Osteoblast (primary cell): ENCODE measurements around the gene PDGFB. TPM values are rescaled to one million over a fixed set of nuclear protein-coding genes. Genes with fewer than 3 reads are reported as not detected.

Experiments
- DNase-seq: peaks from one replicate; pipeline ENCODE4 v3.0.0; 2011; ENCODE audit warnings: low spot score, mixed read lengths; ENCODE audit not compliant: insufficient read length; ENCODE audit errors: missing footprints
- H2AFZ ChIP-seq: 2 replicates; pipeline ENCODE4 v1.6.0; 2011; ENCODE audit warnings: mild to moderate bottlenecking, low read length
- H3K27ac ChIP-seq: 2 replicates; pipeline ENCODE4 v1.5.1; 2011; ENCODE audit warnings: mild to moderate bottlenecking, low read depth, low read length, moderate library complexity
- H3K27me3 ChIP-seq: 2 replicates; pipeline ENCODE4 v1.6.0; 2012; ENCODE audit warnings: mild to moderate bottlenecking, control low read depth, inconsistent platforms, low read length, moderate library complexity; ENCODE audit not compliant: insufficient read depth
- H3K36me3 ChIP-seq: 2 replicates; pipeline ENCODE4 v1.5.1; 2011; ENCODE audit warnings: mild to moderate bottlenecking, low read length, control low read depth, moderate library complexity; ENCODE audit not compliant: insufficient read depth
- H3K4me1 ChIP-seq: 2 replicates; pipeline ENCODE4 v1.5.1; 2011; ENCODE audit warnings: mild to moderate bottlenecking, low read length, control low read depth, moderate library complexity; ENCODE audit not compliant: insufficient read depth
- H3K4me2 ChIP-seq: 2 replicates; pipeline ENCODE4 v1.6.0; 2011; ENCODE audit warnings: mild to moderate bottlenecking, low read length; ENCODE audit not compliant: insufficient read depth
- H3K4me3 ChIP-seq: fragments of 200-600 bp; sonication (generic); 3 replicates; pipeline ENCODE4 v1.5.1; 2012; ENCODE audit warnings: mild to moderate bottlenecking, low read length, inconsistent platforms; ENCODE audit not compliant: insufficient read depth
- H3K79me2 ChIP-seq: 2 replicates; pipeline ENCODE4 v1.6.0; 2012; ENCODE audit warnings: mild to moderate bottlenecking, low read length, control low read depth, inconsistent platforms; ENCODE audit not compliant: insufficient read depth
- H3K9me3 ChIP-seq: 2 replicates; pipeline ENCODE4 v1.5.1; 2011; ENCODE audit warnings: low read depth, low read length, control low read depth
- H4K20me1 ChIP-seq: 2 replicates; pipeline ENCODE4 v1.6.0; 2012; ENCODE audit warnings: mild to moderate bottlenecking, low read length, control low read depth; ENCODE audit not compliant: insufficient read depth
- total RNA-seq: library from RNA; depleted of rRNA; stranded (reverse); fragments of >200 nt; gene quantifications from 2 replicates; pipeline ENCODE4 v1.2.3, GENCODE V29; 2012
- TF ChIP-seq, protein P1 (sequence below): IDR thresholded peaks from 2 replicates; pipeline ENCODE4 v1.5.1; 2011; ENCODE audit warnings: mild to moderate bottlenecking, low read depth, low read length, moderate library complexity; ENCODE audit errors: extremely low read depth

PDGFB gene
- total RNA-seq, 1 donor = under 0.01 TPM

GRCh38 chr22:39175353-39176142 lies 69.2 kb downstream of the PDGFB start:
- H3K4me3 ChIP-seq = no peak overlapping the region
- TF ChIP-seq, protein P1, sequence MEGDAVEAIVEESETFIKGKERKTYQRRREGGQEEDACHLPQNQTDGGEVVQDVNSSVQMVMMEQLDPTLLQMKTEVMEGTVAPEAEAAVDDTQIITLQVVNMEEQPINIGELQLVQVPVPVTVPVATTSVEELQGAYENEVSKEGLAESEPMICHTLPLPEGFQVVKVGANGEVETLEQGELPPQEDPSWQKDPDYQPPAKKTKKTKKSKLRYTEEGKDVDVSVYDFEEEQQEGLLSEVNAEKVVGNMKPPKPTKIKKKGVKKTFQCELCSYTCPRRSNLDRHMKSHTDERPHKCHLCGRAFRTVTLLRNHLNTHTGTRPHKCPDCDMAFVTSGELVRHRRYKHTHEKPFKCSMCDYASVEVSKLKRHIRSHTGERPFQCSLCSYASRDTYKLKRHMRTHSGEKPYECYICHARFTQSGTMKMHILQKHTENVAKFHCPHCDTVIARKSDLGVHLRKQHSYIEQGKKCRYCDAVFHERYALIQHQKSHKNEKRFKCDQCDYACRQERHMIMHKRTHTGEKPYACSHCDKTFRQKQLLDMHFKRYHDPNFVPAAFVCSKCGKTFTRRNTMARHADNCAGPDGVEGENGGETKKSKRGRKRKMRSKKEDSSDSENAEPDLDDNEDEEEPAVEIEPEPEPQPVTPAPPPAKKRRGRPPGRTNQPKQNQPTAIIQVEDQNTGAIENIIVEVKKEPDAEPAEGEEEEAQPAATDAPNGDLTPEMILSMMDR = no peak
- DNase-seq = no peak
- no peaks in the 10 kb centered on the region for H3K27me3 ChIP-seq
- peaks cover 41% of the 10 kb centered on the region for H3K4me1 ChIP-seq
- no peaks in the 10 kb centered on the region for H3K9me3 ChIP-seq
- H4K20me1 ChIP-seq = no peaks in the 10 kb centered on the region
- peak overlapping the region; percentile 64 for H3K4me2 ChIP-seq
- no peaks in the 10 kb centered on the region for H3K79me2 ChIP-seq
- no peak overlapping the region for H3K27ac ChIP-seq
- H3K36me3 ChIP-seq = no peaks in the 10 kb centered on the region
- no peak overlapping the region for H2AFZ ChIP-seq

DNA sequence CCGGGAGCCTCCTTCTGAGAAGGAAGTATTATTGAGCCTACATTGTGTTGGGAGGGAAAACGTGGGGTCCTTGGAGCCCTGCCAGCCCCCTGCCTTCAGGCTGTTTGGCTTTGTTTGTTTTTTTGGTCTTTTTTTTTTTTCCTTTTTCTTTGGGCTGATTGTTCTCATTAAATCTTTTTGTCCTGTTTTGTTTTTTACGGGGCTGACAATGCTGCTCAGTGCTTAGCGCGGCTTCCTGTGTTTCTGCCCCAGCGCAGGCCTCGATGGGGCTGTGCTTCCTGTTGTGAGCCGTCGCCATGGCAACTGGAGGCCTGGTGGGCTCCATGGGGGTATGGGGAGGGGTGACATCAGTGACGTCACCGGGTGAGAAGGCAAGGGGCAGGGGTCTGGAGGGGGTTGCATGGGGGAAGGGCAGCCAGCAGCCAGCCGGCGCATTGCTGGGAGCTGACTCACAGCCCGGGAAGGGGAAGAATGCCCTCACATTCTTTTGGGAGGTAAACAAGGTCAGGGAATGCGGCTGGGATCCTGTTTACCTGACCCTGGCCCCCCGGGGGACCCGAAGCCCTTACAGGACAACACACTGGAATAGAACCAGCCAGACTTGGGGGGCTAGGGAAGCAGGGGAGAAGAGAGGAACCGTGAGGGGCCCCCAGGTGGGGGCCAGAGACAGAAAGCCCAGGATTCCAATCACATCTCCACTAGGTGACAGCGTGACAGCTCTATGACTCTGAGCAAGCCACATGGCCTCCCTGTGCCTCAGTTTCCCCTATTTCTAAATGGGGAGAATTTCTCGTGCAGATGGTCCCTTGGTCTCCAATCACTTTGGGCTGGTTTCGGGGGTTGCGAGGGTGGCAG lies 70.1 kb downstream of the PDGFB start:
- no peaks in the 10 kb centered on the region for H3K36me3 ChIP-seq
- peaks cover 2% of the 10 kb centered on the region for H3K27me3 ChIP-seq
- no peaks in the 10 kb centered on the region for H3K9me3 ChIP-seq
- no peaks in the 10 kb centered on the region for H4K20me1 ChIP-seq
- DNase-seq = peak; percentile 95
- H3K4me1 ChIP-seq = peaks cover 41% of the 10 kb centered on the region
- H3K27ac ChIP-seq = peak overlapping the region; percentile 73
- TF ChIP-seq, protein P1 = no peak
- peak overlapping the region; percentile 61 for H2AFZ ChIP-seq
- H3K79me2 ChIP-seq = no peaks in the 10 kb centered on the region
- H3K4me2 ChIP-seq = peak overlapping the region; percentile 64
- peak overlapping the region; percentile 40 for H3K4me3 ChIP-seq

GRCh38 chr22:39173787-39174497 lies 70.8 kb downstream of the PDGFB start:
- no peaks in the 10 kb centered on the region for H4K20me1 ChIP-seq
- H2AFZ ChIP-seq = peak overlapping the region; percentile 61
- H3K4me3 ChIP-seq = peak overlapping the region; percentile 40
- H3K79me2 ChIP-seq = no peaks in the 10 kb centered on the region
- H3K4me2 ChIP-seq = peak overlapping the region; percentile 64
- H3K4me1 ChIP-seq = peaks cover 41% of the 10 kb centered on the region
- no peak for DNase-seq
- TF ChIP-seq, protein P1 = no peak
- peak overlapping the region; percentile 73 for H3K27ac ChIP-seq
- H3K36me3 ChIP-seq = no peaks in the 10 kb centered on the region
- H3K9me3 ChIP-seq = no peaks in the 10 kb centered on the region
- H3K27me3 ChIP-seq = peaks cover 6% of the 10 kb centered on the region

Other genes with a start within 250 kb of the PDGFB start
- gene APOBEC3C, start 230.7 kb downstream of the PDGFB start, total RNA-seq = 16.6 and 20.0 TPM in 2 replicates
- 3.2 and 4.0 TPM in 2 replicates for gene APOBEC3D, start 223.9 kb downstream of the PDGFB start, total RNA-seq
- gene APOBEC3F, start 204.1 kb downstream of the PDGFB start, total RNA-seq = 3.5 and 5.1 TPM in 2 replicates
- 15.6 and 18.1 TPM in 2 replicates for gene APOBEC3G, start 167.7 kb downstream of the PDGFB start, total RNA-seq
- not detected in 2 replicates for gene APOBEC3H, start 147.7 kb downstream of the PDGFB start, total RNA-seq
- 12.7 and 14.5 TPM in 2 replicates for gene CBX7, start 92.3 kb downstream of the PDGFB start, total RNA-seq
- gene RPL3, start 74.6 kb upstream of the PDGFB start, total RNA-seq = 1,858 and 2,119 TPM in 2 replicates
- gene SYNGR1, start 105.0 kb upstream of the PDGFB start, total RNA-seq = 2.1 and 3.6 TPM in 2 replicates
- 12.7 TPM in 2 replicates for gene TAB1, start 154.8 kb upstream of the PDGFB start, total RNA-seq
- gene MGAT3, start 212.0 kb upstream of the PDGFB start, total RNA-seq = under 0.01 TPM in 1 of 2 replicates, not detected in the other